IMR-90 (cell line): ENCODE measurements around the gene HEXIM1. TPM values are rescaled to one million over a fixed set of nuclear protein-coding genes. Genes with fewer than 3 reads are reported as not detected.

Source experiments
- ATAC-seq: fragments of 200-7000 bp; cut with Tn5 transposase; 2 replicates; pipeline ENCODE4 v1.9.1; 2020; ENCODE audit warnings: low read depth, mild to moderate bottlenecking, moderate library complexity
- BruUV-seq: library from RNA; stranded (reverse); fragments of 400-500 nt; replicated peaks from 2 replicates; lab custom pipeline; 2021; lab: Mats Ljungman, UMichigan
- CTCF ChIA-PET: fragments of 300-600 bp; formaldehyde crosslinking; extraction: SDS; loops from one replicate; lab custom pipeline; 2021; ENCODE audit warnings: antibody characterized with exemption; lab: Yijun Ruan, JAX
- POLR2A ChIA-PET: fragments of 300-600 bp; sonication (Branson Sonifier 250); formaldehyde crosslinking; loops from one replicate; lab custom pipeline; 2022; ENCODE audit warnings: antibody characterized with exemption; ENCODE audit not compliant: unreplicated experiment; lab: Charles Lee
- DNase-seq: peaks from one replicate; pipeline ENCODE4 v3.0.0; 2013
- H2AFZ ChIP-seq: replicated peaks from 2 replicates; pipeline ENCODE3; 2013; ENCODE audit warnings: low read length, mild to moderate bottlenecking; ENCODE audit not compliant: poor library complexity
- H2AK5ac ChIP-seq: 2 replicates; pipeline ENCODE4 v1.6.1; 2013; ENCODE audit warnings: low read depth, low read length, inconsistent platforms
- H2AK9ac ChIP-seq: replicated peaks from 2 replicates; pipeline ENCODE3; 2013; ENCODE audit warnings: mild to moderate bottlenecking, low read depth, low read length, moderate library complexity; ENCODE audit not compliant: poor library complexity
- H2BK120ac ChIP-seq: 2 replicates; pipeline ENCODE4 v1.6.1; 2013; ENCODE audit warnings: low read depth, low read length, inconsistent platforms
- H2BK15ac ChIP-seq: 3 replicates; pipeline ENCODE4 v1.6.1; 2013; ENCODE audit warnings: low read depth, low read length, inconsistent platforms
- H2BK20ac ChIP-seq: 2 replicates; pipeline ENCODE4 v1.6.1; 2013; ENCODE audit warnings: low read depth, mild to moderate bottlenecking, inconsistent platforms, low read length, moderate library complexity
- H2BK5ac ChIP-seq: 2 replicates; pipeline ENCODE4 v1.6.1; 2013; ENCODE audit warnings: mild to moderate bottlenecking, low read depth, low read length, inconsistent platforms; ENCODE audit not compliant: poor library complexity, severe bottlenecking
- H3K14ac ChIP-seq: replicated peaks from 2 replicates; pipeline ENCODE4 v1.6.1; 2013; ENCODE audit warnings: low read depth, low read length, inconsistent platforms
- H3K18ac ChIP-seq: 2 replicates; pipeline ENCODE4 v1.6.1; 2013; ENCODE audit warnings: low read depth, low read length, control low read depth
- H3K23ac ChIP-seq: 2 replicates; pipeline ENCODE4 v1.6.1; 2013; ENCODE audit warnings: low read depth, low read length, inconsistent platforms
- H3K27ac ChIP-seq: 2 replicates; pipeline ENCODE4 v1.5.1; 2013; ENCODE audit warnings: mild to moderate bottlenecking, control low read depth, low read length; ENCODE audit not compliant: insufficient read depth
- H3K27me3 ChIP-seq: 2 replicates; pipeline ENCODE4 v1.6.1; 2013; ENCODE audit warnings: low read length; ENCODE audit not compliant: control insufficient read depth, insufficient read depth
- H3K36me3 ChIP-seq: 2 replicates; pipeline ENCODE4 v1.6.1; 2013; ENCODE audit warnings: low read length, mixed read lengths; ENCODE audit not compliant: control insufficient read depth, insufficient read depth
- H3K4ac ChIP-seq: 2 replicates; pipeline ENCODE4 v1.6.1; 2013; ENCODE audit warnings: low read depth, low read length, inconsistent platforms
- H3K4me1 ChIP-seq: 2 replicates; pipeline ENCODE4 v1.6.1; 2013; ENCODE audit warnings: low read length, mixed read lengths; ENCODE audit not compliant: control insufficient read depth, insufficient read depth
- H3K4me2 ChIP-seq: 2 replicates; pipeline ENCODE4 v1.6.1; 2013; ENCODE audit warnings: low read depth, mild to moderate bottlenecking, control low read depth, low read length, moderate library complexity
- H3K4me3 ChIP-seq: 2 replicates; pipeline ENCODE4 v1.5.1; 2013; ENCODE audit warnings: low read depth, mild to moderate bottlenecking, control low read depth, low read length, moderate library complexity; ENCODE audit not compliant: insufficient read depth
- H3K56ac ChIP-seq: 2 replicates; pipeline ENCODE4 v1.6.1; 2013; ENCODE audit warnings: low read length, inconsistent platforms; ENCODE audit not compliant: insufficient read depth; ENCODE audit errors: extremely low read depth
- H3K79me1 ChIP-seq, 2 experiments: 2 replicates each; pipeline ENCODE4 v1.6.1; 2013; ENCODE audit warnings: low read length in 2 of 2, inconsistent platforms in 1 of 2, low read depth in 1 of 2
- H3K9ac ChIP-seq: 2 replicates; pipeline ENCODE4 v1.6.1; 2013; ENCODE audit warnings: low read depth, low read length, control low read depth
- H3K9me1 ChIP-seq: 2 replicates; pipeline ENCODE4 v1.6.1; 2013; ENCODE audit warnings: low read length, inconsistent platforms; ENCODE audit not compliant: insufficient read depth
- H3K9me3 ChIP-seq: 2 replicates; pipeline ENCODE4 v1.6.1; 2013; ENCODE audit warnings: low read length; ENCODE audit not compliant: control insufficient read depth, insufficient read depth
- H4K20me1 ChIP-seq: 2 replicates; pipeline ENCODE4 v1.6.1; 2013; ENCODE audit warnings: low read length, inconsistent platforms; ENCODE audit not compliant: insufficient read depth
- H4K5ac ChIP-seq: 2 replicates; pipeline ENCODE4 v1.6.1; 2013; ENCODE audit warnings: mild to moderate bottlenecking, low read depth, low read length, control low read depth
- H4K8ac ChIP-seq, 2 experiments: 2 replicates each; pipeline ENCODE4 v1.6.1; 2013; ENCODE audit warnings: low read depth in 2 of 2, low read length in 2 of 2, control low read depth in 1 of 2, inconsistent platforms in 1 of 2
- H4K91ac ChIP-seq: 2 replicates; pipeline ENCODE4 v1.6.1; 2013; ENCODE audit warnings: low read depth, low read length, inconsistent platforms; ENCODE audit not compliant: insufficient read depth
- BHLHE40 ChIP-seq: fragments of 150-350 bp; IDR thresholded peaks from 2 replicates; pipeline ENCODE4 v1.6.1; 2016; ENCODE audit warnings: mild to moderate bottlenecking, low read depth, low read length
- CEBPB ChIP-seq: IDR thresholded peaks from 2 replicates; pipeline ENCODE4 v1.6.1; 2012; ENCODE audit warnings: low read depth, low read length, improper control_type of control experiment
- CHD1 ChIP-seq: IDR thresholded peaks from 2 replicates; pipeline ENCODE4 v1.6.1; 2012; ENCODE audit warnings: low read depth, low read length, improper control_type of control experiment
- CTCF ChIP-seq: conservative IDR thresholded peaks from 2 replicates; pipeline ENCODE4 v1.5.1; 2012; ENCODE audit warnings: mild to moderate bottlenecking, low read depth, low read length, improper control_type of control experiment
- ELK1 ChIP-seq: fragments of 150-350 bp; IDR thresholded peaks from 2 replicates; pipeline ENCODE4 v1.6.1; 2016; ENCODE audit warnings: low read depth, mild to moderate bottlenecking, low read length, moderate library complexity, borderline replicate concordance
- FOS ChIP-seq: fragments of 150-350 bp; IDR thresholded peaks from 2 replicates; pipeline ENCODE4 v1.6.1; 2016; ENCODE audit warnings: low read depth, low read length
- MAFK ChIP-seq: IDR thresholded peaks from 2 replicates; pipeline ENCODE4 v1.6.1; 2012; ENCODE audit warnings: low read depth, low read length, improper control_type of control experiment
- MAZ ChIP-seq: IDR thresholded peaks from 2 replicates; pipeline ENCODE4 v1.6.1; 2012; ENCODE audit warnings: low read depth, mild to moderate bottlenecking, low read length, improper control_type of control experiment, moderate library complexity, borderline replicate concordance
- MXI1 ChIP-seq: IDR thresholded peaks from 2 replicates; pipeline ENCODE4 v1.6.1; 2012; ENCODE audit warnings: low read depth, mild to moderate bottlenecking, low read length, moderate library complexity, borderline replicate concordance
- NFE2L2 ChIP-seq: fragments of 150-350 bp; IDR thresholded peaks from 2 replicates; pipeline ENCODE4 v1.6.1; 2016; ENCODE audit warnings: low read depth, mild to moderate bottlenecking, low read length
- POLR2A ChIP-seq: IDR thresholded peaks from 2 replicates; pipeline ENCODE4 v1.6.1; 2012; ENCODE audit warnings: mild to moderate bottlenecking, low read depth, low read length
- RAD21 ChIP-seq: IDR thresholded peaks from 2 replicates; pipeline ENCODE4 v1.6.1; 2012; ENCODE audit warnings: low read length, improper control_type of control experiment
- RCOR1 ChIP-seq: IDR thresholded peaks from 2 replicates; pipeline ENCODE4 v1.6.1; 2012; ENCODE audit warnings: mild to moderate bottlenecking, low read length, improper control_type of control experiment; ENCODE audit not compliant: insufficient replicate concordance
- RFX5 ChIP-seq: IDR thresholded peaks from 2 replicates; pipeline ENCODE4 v1.8.0; 2012; ENCODE audit warnings: low read depth, mild to moderate bottlenecking, low read length, moderate library complexity
- SMC3 ChIP-seq: fragments of 150-350 bp; IDR thresholded peaks from 2 replicates; pipeline ENCODE4 v1.6.1; 2016; ENCODE audit warnings: low read depth, mild to moderate bottlenecking, antibody characterized with exemption, low read length, moderate library complexity
- WGBS, 2 experiments: methylation state at CpG; one replicate each; pipeline versions ENCODE4 v1.1.5 to v1.1.7; 2013; ENCODE audit warnings: missing lambda C conversion rate in 2 of 2; ENCODE audit not compliant: insufficient read length in 1 of 2; ENCODE audit errors: extremely low coverage in 2 of 2; 5-methylcytosine and 5-hydroxymethylcytosine counted together
- dilution Hi-C: fragments of 300-500 bp; cut with HindIII; formaldehyde crosslinking; loops from one replicate; pipeline ENCODE4 v1.14.3; 2018; ENCODE audit warnings: low sequenced_read_pairs; ENCODE audit not compliant: unreplicated experiment
- in situ Hi-C: fragments of 300-500 bp; cut with MboI; formaldehyde crosslinking; loops from 3 replicates; pipeline ENCODE4 v1.14.3; 2019; ENCODE audit warnings: low sequenced_read_pairs, inconsistent platforms, mixed read lengths
- intact Hi-C: fragments of 100-400 bp; cut with micrococcal nuclease; formaldehyde crosslinking; loops from 2 replicates; pipeline ENCODE4 v1.10.0; 2022
- polyA plus RNA-seq, 3 experiments: library from polyadenylated mRNA; depleted of rRNA; stranded (reverse); fragments of >200 nt; gene quantifications; 2 replicates each; pipeline ENCODE4 v1.2.3, GENCODE V29; 2012; ENCODE audit warnings: low replicate concordance in 1 of 3
- total RNA-seq: library from RNA; depleted of rRNA; stranded (reverse); fragments of >200 nt; gene quantifications from 2 replicates; pipeline ENCODE4 v1.2.3, GENCODE V29; 2012
- TF ChIP-seq, protein P1 (sequence below): fragments of 150-350 bp; IDR thresholded peaks from 2 replicates; pipeline ENCODE4 v1.6.1; 2017; ENCODE audit warnings: mild to moderate bottlenecking, antibody characterized with exemption, low read length, low read depth

The HEXIM1 gene
- total and polyA plus RNA-seq, 2 of the 4 experiments (the other 2 are of a cell fraction): 5.9 to 14.5 TPM

DNA sequence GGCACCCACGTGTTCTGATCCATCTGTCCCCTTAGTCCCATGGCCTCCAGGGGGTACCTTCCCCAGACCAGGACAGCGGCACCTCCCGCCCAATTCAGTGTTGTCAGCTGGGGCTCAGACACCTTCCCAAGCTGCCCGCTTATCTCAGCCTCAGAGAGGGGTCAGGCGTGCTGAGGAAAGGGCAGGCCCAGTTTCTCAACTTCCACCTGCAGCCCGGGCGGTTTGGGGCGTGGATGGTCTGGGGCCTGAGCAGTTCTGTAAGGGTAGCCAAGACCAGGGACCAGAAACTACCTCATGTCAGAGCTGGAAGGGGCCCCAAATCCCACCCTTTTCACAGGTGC lies 21.1 kb upstream of the HEXIM1 start:
- peak overlapping the region; percentile 77 for H2AFZ ChIP-seq
- peak overlapping the region; percentile 91 for H2BK120ac ChIP-seq
- H2AK9ac ChIP-seq: peak overlapping the region; percentile 39
- H3K4me3 ChIP-seq: no peak overlapping the region
- peak overlapping the region; percentile 99 for H2AK5ac ChIP-seq
- ChIA-PET POLR2A (no interaction called here), CTCF (no interaction called here)
- H3K9me1 ChIP-seq: peaks cover 45% of the 10 kb centered on the region
- no peak overlapping the region for H3K9ac ChIP-seq
- H3K4me1 ChIP-seq: peaks cover 50% of the 10 kb centered on the region
- H4K8ac ChIP-seq: peak overlapping the region; percentile 72 to 94
- H3K36me3 ChIP-seq: no peaks in the 10 kb centered on the region
- peak overlapping the region; percentile 96; the same call in 1 of the 3 replicates for H2BK15ac ChIP-seq
- DNase-seq (no peak), ATAC-seq (no peak)
- H3K14ac ChIP-seq: peak overlapping the region; percentile 95
- H2BK5ac ChIP-seq: peak overlapping the region; percentile 89
- H4K91ac ChIP-seq: peak overlapping the region; percentile 88
- no peak overlapping the region for H3K56ac ChIP-seq
- H3K4ac ChIP-seq: peak overlapping the region; percentile 98
- dilution Hi-C loops: no loop called here
- intact Hi-C loops: no loop called here
- H3K9me3 ChIP-seq: no peaks in the 10 kb centered on the region
- WGBS, 2 experiments: 88% methylated on average over 3 of the region's 8 CpGs; no CpG with 5 or more reads in 1 of the 2 experiments
- no TSS peak for BruUV-seq
- peak overlapping the region; percentile 65 for H4K5ac ChIP-seq
- TF ChIP-seq MXI1 (no peak), SMC3 (no peak), CTCF (no peak), NFE2L2 (no peak), RCOR1 (no peak), RAD21 (no peak), FOS (no peak), ELK1 (no peak), POLR2A (no peak), CEBPB (no peak), CHD1 (no peak), MAZ (no peak), RFX5 (no peak), BHLHE40 (no peak), MAFK (no peak)
- TF ChIP-seq, protein P1, sequence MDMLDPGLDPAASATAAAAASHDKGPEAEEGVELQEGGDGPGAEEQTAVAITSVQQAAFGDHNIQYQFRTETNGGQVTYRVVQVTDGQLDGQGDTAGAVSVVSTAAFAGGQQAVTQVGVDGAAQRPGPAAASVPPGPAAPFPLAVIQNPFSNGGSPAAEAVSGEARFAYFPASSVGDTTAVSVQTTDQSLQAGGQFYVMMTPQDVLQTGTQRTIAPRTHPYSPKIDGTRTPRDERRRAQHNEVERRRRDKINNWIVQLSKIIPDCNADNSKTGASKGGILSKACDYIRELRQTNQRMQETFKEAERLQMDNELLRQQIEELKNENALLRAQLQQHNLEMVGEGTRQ: no peak
- in situ Hi-C loops: no loop called here
- H4K20me1 ChIP-seq: peaks cover 9% of the 10 kb centered on the region; the same call in 1 of the 2 replicates
- H3K79me1 ChIP-seq: peaks cover 64 to 92% of the 10 kb centered on the region in 2 experiments
- H3K27me3 ChIP-seq: no peaks in the 10 kb centered on the region
- H2BK20ac ChIP-seq: peak overlapping the region; percentile 84
- H3K23ac ChIP-seq: peak overlapping the region; percentile 79
- H3K18ac ChIP-seq: peak overlapping the region; percentile 80; the same call in 1 of the 2 replicates
- H3K27ac ChIP-seq: peak overlapping the region; percentile 88
- H3K4me2 ChIP-seq: no peak overlapping the region
